ENCODE measurements around the gene SSU72. TPM values are rescaled to one million over a fixed set of nuclear protein-coding genes. Genes with fewer than 3 reads are reported as not detected.

The SSU72 gene
- total RNA-seq, 1 experiment from 2014 or later, result 145 TPM

DNA sequence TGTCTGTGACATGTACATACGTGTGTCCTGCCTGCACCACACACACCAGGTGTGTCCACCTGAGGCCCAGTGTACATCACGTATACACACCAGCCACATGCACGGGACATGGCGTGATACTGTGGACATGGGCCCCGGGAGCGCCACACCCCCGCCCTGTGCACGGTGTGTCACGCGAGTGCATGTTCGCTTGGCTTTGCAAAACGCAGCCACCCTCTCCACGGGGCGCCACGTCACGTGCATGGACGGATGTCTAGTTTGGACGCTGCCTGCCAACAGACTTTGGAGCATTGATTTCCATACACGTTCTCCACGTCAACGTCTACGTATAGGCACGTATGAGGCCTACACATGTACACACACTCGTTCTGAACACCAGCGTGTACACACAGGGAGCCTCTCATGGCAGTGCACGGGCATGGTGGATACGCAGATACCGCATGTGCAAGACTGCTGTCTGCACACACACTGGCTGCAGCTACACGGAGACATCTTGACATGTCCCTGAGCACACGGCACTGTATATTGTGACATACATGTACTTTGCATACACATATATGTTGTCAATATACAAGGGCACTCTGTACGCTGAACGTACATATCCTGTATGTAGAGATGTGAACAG is 36.9 kb downstream of the SSU72 start:
- no TSS peak for BruUV-seq (replicated peaks)
- TF ChIP-seq, protein P1, sequence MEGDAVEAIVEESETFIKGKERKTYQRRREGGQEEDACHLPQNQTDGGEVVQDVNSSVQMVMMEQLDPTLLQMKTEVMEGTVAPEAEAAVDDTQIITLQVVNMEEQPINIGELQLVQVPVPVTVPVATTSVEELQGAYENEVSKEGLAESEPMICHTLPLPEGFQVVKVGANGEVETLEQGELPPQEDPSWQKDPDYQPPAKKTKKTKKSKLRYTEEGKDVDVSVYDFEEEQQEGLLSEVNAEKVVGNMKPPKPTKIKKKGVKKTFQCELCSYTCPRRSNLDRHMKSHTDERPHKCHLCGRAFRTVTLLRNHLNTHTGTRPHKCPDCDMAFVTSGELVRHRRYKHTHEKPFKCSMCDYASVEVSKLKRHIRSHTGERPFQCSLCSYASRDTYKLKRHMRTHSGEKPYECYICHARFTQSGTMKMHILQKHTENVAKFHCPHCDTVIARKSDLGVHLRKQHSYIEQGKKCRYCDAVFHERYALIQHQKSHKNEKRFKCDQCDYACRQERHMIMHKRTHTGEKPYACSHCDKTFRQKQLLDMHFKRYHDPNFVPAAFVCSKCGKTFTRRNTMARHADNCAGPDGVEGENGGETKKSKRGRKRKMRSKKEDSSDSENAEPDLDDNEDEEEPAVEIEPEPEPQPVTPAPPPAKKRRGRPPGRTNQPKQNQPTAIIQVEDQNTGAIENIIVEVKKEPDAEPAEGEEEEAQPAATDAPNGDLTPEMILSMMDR (conservative IDR thresholded peaks at IDR 0.05), result no peak
- TF ChIP-seq EZH2 (IDR thresholded peaks at IDR 0.05; ENCODE audit: low read depth), result no peak
- intact Hi-C loops (cut with micrococcal nuclease; ENCODE audit: unreplicated experiment), result no loop called here
- no peak for DNase-seq
- Histone ChIP-seq H3K4me1 (replicated peaks; ENCODE audit: insufficient read depth) (no peaks in the 10 kb centered on the region), H3K27ac (no peak overlapping the region), H2AFZ (no peak overlapping the region), H4K20me1 (ENCODE audit: insufficient read depth) (peaks cover 15% of the 10 kb centered on the region; the same call in 1 of the 2 replicates), H3K79me2 (ENCODE audit: low read depth) (no peaks in the 10 kb centered on the region), H3F3A (ENCODE audit: insufficient read depth, low read depth) (peaks cover 18% of the 10 kb centered on the region), H3K4me3 (no peak overlapping the region), H3K36me3 (ENCODE audit: low read depth) (no peaks in the 10 kb centered on the region), H3K4me2 (no peak overlapping the region), H3K9me3 (ENCODE audit: insufficient read depth, low read depth) (no peaks in the 10 kb centered on the region), H3K9me2 (ENCODE audit: insufficient read depth) (no peaks in the 10 kb centered on the region), H3K27me3 (ENCODE audit: insufficient read depth, low read depth) (no peaks in the 10 kb centered on the region)
- CTCF ChIA-PET, result no interaction called here
- POLR2A ChIA-PET (ENCODE audit: unreplicated experiment), result no interaction called here

DNA sequence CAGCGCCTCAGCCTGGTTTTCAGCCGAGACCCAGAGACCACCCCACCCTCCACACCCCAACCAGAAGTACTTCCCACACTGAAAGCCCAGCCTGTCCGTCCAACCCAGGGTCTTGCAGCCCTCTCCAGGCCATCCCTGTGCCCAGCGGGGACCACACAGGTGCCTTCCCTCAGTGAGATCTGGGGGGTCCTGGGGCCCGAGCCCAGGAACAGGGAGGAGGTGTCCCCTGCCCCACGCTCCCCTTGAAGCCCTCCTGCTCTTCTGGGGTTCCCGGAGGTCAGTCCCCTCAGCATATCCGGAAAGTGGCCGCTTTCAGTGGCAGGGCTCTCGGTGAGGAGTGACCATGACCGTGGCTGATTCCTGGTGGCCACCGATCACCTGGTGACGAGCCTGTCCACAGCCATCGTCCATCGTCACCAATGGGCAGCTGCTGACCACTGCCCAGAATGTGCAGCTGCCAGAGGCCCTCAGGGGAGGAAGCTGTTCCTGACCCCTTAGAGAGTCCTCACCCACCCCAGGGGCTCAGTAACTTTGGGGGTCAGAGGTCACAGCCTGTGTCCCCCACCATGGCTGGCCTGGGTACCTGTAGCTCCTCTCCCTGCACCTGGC is 37.6 kb downstream of the SSU72 start:
- H3K79me2 ChIP-seq (ENCODE audit: low read depth), result no peaks in the 10 kb centered on the region
- TF ChIP-seq EZH2 (IDR thresholded peaks at IDR 0.05; ENCODE audit: low read depth), result no peak
- TF ChIP-seq, protein P1 (conservative IDR thresholded peaks at IDR 0.05), result no peak
- no peaks in the 10 kb centered on the region for H3K9me2 ChIP-seq (ENCODE audit: insufficient read depth)
- H3K27me3 ChIP-seq (ENCODE audit: insufficient read depth, low read depth), result no peaks in the 10 kb centered on the region
- ChIA-PET POLR2A (ENCODE audit: unreplicated experiment) (no interaction called here), CTCF (no interaction called here)
- H3K4me2 ChIP-seq, result no peak overlapping the region
- H2AFZ ChIP-seq, result no peak overlapping the region
- DNase-seq, result no peak
- H3K27ac ChIP-seq, result no peak overlapping the region
- intact Hi-C loops (cut with micrococcal nuclease; ENCODE audit: unreplicated experiment), result no loop called here
- H3F3A ChIP-seq (ENCODE audit: insufficient read depth, low read depth), result peaks cover 19% of the 10 kb centered on the region; the same call in 1 of the 2 replicates
- H4K20me1 ChIP-seq (ENCODE audit: insufficient read depth), result peaks cover 15% of the 10 kb centered on the region; the same call in 1 of the 2 replicates
- no peaks in the 10 kb centered on the region for H3K9me3 ChIP-seq (ENCODE audit: insufficient read depth, low read depth)
- no TSS peak for BruUV-seq (replicated peaks)
- H3K36me3 ChIP-seq (ENCODE audit: low read depth), result no peaks in the 10 kb centered on the region
- H3K4me1 ChIP-seq (replicated peaks; ENCODE audit: insufficient read depth), result no peaks in the 10 kb centered on the region
- H3K4me3 ChIP-seq, result no peak overlapping the region

DNA sequence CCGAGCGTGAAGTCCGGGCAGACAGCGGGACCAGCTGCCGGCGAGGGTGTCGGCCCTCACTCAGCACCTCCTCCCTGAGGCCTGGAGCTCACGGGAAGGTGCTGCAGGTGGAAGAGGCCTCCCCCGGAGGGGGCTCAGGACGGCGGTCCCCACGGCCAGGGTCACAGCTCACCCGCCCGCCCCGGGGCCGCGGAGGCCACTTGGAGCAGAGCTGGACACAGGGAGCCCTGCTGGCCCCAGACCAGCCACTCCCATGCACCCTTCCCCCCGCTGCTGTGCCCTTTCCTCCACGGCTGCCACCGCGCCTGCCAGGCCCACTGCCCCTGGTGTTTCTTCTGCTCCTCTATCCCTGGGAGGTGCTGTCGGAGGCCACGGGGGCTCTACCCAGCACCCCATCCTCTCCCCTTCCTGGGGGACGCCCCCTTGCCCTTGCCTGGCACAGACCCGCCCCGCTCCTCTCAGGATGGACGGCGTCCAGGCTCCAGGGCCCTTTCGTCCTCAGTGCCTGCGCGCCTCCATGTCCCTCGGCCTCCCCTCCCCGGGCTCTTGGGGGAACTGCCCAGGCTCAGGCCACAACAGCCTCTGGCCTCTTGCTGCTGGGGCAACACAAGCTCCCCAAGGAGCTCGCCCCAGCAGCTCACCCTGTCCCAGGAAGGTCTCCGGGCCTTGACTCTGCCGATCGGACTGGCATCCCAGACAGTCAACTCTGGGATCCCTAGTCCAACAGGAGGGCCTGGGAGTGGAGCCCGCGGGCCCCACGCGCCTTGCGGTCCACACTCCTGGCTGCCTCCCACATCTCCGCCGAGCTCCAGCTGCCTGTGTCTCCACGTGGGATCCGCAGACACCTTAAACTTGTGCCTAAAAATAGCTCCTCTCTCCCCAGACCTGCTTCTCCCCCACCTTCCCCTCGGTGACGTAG is 38.4 kb downstream of the SSU72 start:
- H4K20me1 ChIP-seq (ENCODE audit: insufficient read depth), result peaks cover 8% of the 10 kb centered on the region; the same call in 1 of the 2 replicates
- H3K27me3 ChIP-seq (ENCODE audit: insufficient read depth, low read depth), result no peaks in the 10 kb centered on the region
- DNase-seq, result no peak
- H3K4me1 ChIP-seq (replicated peaks; ENCODE audit: insufficient read depth), result no peaks in the 10 kb centered on the region
- intact Hi-C loops (cut with micrococcal nuclease; ENCODE audit: unreplicated experiment), result no loop called here
- no peak overlapping the region for H3K4me3 ChIP-seq
- H3K27ac ChIP-seq, result no peak overlapping the region
- H3K9me2 ChIP-seq (ENCODE audit: insufficient read depth), result no peaks in the 10 kb centered on the region
- peaks cover 19% of the 10 kb centered on the region; the same call in 1 of the 2 replicates for H3F3A ChIP-seq (ENCODE audit: insufficient read depth, low read depth)
- H3K79me2 ChIP-seq (ENCODE audit: low read depth), result no peaks in the 10 kb centered on the region
- H2AFZ ChIP-seq, result no peak overlapping the region
- no peak overlapping the region for H3K4me2 ChIP-seq
- TF ChIP-seq, protein P1 (conservative IDR thresholded peaks at IDR 0.05), result no peak
- TF ChIP-seq EZH2 (IDR thresholded peaks at IDR 0.05; ENCODE audit: low read depth), result no peak
- H3K9me3 ChIP-seq (ENCODE audit: insufficient read depth, low read depth), result no peaks in the 10 kb centered on the region
- ChIA-PET CTCF (interaction anchor here (0.5 kb wide), 1 partner anchor 370 kb away, joined by 3 read pairs; no protein-coding TSS in a partner anchor), POLR2A (ENCODE audit: unreplicated experiment) (interaction anchor here (0.6 kb wide), 1 partner anchor 231 kb away, joined by 3 read pairs; no protein-coding TSS in a partner anchor)
- H3K36me3 ChIP-seq (ENCODE audit: low read depth), result no peaks in the 10 kb centered on the region
- no TSS peak for BruUV-seq (replicated peaks)
